Measurements from ENCODE around the gene STARD13.

Gene STARD13

GRCh38 chr13:33154911-33155310 lies 130.6 kb downstream of the STARD13 start:
- TF ChIP-seq CTCF (IDR thresholded peaks at IDR 0.05; ENCODE audit: control insufficient read depth, insufficient read depth, low read depth, low read length, missing control alignments): no peak
- DNase-seq (ENCODE audit: low read depth): no peak

GRCh38 chr13:33153421-33154404 lies 131.8 kb downstream of the STARD13 start:
- no peak for TF ChIP-seq CTCF (IDR thresholded peaks at IDR 0.05; ENCODE audit: control insufficient read depth, insufficient read depth, low read depth, low read length, missing control alignments)
- H3K4me3 ChIP-seq (ENCODE audit: control insufficient read depth, low read depth, low read length): no peak overlapping the region
- no peak for DNase-seq (ENCODE audit: low read depth)

More at GRCh38 chr13:33154911-33155310, 130.6 kb downstream of the STARD13 start:
- H3K4me3 ChIP-seq (ENCODE audit: control insufficient read depth, low read depth, low read length): no peak overlapping the region

GRCh38 chr13:33152389-33152788 lies 133.2 kb downstream of the STARD13 start:
- no peak for TF ChIP-seq CTCF (IDR thresholded peaks at IDR 0.05; ENCODE audit: control insufficient read depth, insufficient read depth, low read depth, low read length, missing control alignments)
- no peak for DNase-seq (ENCODE audit: low read depth)
- no peak overlapping the region for H3K4me3 ChIP-seq (ENCODE audit: control insufficient read depth, low read depth, low read length)

GRCh38 chr13:33150662-33151061 lies 134.9 kb downstream of the STARD13 start:
- DNase-seq (ENCODE audit: low read depth): no peak
- TF ChIP-seq CTCF (IDR thresholded peaks at IDR 0.05; ENCODE audit: control insufficient read depth, insufficient read depth, low read depth, low read length, missing control alignments): no peak
- H3K4me3 ChIP-seq (ENCODE audit: control insufficient read depth, low read depth, low read length): no peak overlapping the region

GRCh38 chr13:33150126-33150525 lies 135.4 kb downstream of the STARD13 start:
- no peak for TF ChIP-seq CTCF (IDR thresholded peaks at IDR 0.05; ENCODE audit: control insufficient read depth, insufficient read depth, low read depth, low read length, missing control alignments)
- H3K4me3 ChIP-seq (ENCODE audit: control insufficient read depth, low read depth, low read length): no peak overlapping the region
- no peak for DNase-seq (ENCODE audit: low read depth)

GRCh38 chr13:33147832-33148231 lies 137.7 kb downstream of the STARD13 start:
- DNase-seq (ENCODE audit: low read depth): no peak
- no peak for TF ChIP-seq CTCF (IDR thresholded peaks at IDR 0.05; ENCODE audit: control insufficient read depth, insufficient read depth, low read depth, low read length, missing control alignments)
- H3K4me3 ChIP-seq (ENCODE audit: control insufficient read depth, low read depth, low read length): no peak overlapping the region
